HG03460 (cell line): ENCODE measurements around the gene TANC1.
"Not testable (repeated sequence)": the region's sequence is repeated elsewhere in the genome, so short reads cannot be mapped to it uniquely, and the experiment has no call there.

ENCODE experiments used
- ATAC-seq: cut with Tn5 transposase; IDR thresholded peaks from one replicate; pipeline ENCODE4 v1.9.1; 2021; ENCODE audit not compliant: unreplicated experiment

The TANC1 gene

DNA sequence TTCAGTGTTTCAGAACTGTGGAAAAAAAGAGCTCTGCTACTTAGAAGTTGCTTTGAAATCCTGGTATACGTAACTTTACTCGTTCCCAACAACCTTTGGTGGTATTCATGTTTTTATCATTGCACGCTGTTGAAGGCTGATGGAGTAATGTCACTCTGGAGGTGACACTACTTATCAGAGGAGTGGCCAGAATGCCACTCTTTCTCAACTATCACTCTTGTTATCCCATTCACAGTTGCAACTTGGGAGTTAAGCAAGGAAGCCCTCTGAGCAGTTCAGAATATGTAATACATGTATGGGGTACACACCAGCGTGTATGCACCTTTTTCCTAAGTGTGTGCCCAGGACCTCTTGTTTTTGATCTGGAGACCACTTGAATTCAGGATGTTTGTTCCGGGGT lies 53.6 kb downstream of the TANC1 start:
- no peak for ATAC-seq

DNA sequence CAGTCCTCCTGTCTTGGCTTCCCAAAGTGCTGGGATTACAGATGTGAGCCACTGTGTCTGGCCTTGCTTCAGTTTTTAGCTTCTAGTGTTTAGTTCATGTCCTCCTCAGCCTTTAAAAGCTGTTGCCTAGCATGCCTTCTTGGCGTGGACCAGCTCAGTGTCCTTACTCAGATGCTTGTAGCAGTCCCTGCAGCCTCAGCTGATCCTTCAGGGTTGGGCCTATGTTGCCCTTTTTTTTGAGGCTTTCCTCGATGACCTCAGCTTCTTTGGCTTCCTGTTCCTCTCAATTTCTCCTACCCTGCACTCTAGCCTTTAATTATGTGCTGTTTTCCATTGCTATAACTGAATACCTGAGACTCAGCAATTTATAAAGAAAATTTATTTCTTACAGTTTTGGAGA lies 57.7 kb downstream of the TANC1 start:
- no peak for ATAC-seq

DNA sequence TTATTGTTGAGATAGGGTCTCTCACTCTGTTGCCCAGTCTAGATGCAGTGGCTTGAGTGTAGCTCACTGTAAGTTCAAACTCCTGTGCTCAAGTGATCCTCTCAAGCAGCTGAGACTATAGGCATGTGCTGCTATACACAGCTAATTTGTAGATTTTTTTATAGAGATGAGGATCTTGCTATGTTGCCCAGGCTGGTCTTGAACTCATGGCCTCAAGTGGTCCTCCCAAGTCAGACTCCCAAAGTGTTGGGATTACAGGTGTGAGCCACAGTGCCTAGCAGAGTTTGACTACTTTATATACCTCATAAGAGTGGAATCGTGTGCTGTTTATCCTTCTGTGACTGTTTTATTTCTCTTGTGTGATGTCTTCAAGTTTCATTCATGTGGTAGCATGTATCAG lies 60.3 kb downstream of the TANC1 start:
- no peak for ATAC-seq

DNA sequence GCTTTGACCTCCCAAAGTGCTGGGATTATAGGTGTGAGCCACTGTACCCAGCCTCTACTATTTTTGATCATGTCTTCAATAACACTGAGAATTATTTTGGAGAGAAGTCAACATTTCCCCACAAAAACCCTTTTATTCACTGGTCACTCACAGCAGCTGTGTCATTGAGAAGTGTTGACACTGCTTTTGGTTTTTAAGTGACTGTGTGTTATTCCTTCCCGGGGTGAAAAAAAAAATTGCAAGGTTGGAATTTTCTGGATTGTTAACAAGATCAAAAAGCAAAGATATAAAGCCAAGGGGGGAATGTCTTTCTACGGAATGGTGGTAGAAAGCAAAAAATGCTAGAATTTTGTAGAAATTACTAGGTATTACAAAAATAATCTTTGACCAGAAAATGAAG lies 61.5 kb downstream of the TANC1 start:
- no peak for ATAC-seq

DNA sequence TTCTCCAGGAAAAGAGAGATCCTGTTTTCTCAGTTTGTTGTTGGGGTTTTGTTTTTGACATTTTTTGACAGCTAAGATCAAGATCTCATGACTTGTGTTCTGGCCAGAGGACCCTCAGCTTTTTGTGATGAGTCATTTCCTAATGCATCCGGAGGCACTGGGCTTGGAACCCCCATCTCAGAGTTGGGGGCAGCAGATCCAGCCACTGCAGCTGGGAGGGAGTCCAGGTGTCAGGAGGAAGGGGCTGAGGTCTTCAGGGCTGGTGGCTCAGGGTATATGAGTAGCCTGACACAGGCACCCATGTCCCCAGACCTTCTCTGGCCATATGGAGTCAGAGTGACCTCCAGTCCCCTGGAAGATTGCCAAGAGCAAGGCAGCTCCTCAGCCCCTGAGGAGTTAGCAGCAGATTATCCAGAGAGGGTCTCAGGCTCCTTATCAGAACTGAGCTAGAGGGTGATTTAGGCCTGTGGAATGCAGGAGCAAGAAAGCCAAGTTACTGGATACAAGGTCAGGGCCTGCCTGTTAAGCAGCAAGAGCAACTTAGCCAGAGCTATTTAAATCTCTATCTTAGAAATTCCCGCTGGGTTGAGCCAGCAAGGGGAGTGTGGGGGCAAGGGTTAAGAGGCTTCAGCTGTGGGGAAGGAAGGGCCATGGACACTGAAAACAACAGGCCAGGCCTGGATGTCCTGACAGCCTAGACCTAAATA lies 62.4 kb downstream of the TANC1 start:
- no peak for ATAC-seq

DNA sequence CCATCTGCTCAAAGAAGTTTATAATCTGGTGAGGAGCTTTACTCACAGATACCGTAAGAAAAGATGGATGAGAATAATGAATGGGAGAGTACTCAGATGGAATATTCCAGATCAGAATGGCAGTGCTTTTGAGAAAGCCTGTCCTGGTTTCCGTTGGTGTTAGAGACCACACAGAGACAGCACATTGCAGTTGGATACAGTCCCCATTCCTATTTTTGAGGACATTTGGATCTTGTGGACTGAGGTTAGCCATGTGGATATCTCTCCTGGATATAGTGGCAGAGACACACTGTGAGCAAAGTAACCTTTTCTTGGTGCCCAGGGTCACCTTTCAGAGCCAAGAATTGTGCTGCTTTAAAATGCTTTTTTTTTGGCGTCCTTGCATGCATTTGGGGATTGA lies 63.7 kb downstream of the TANC1 start:
- ATAC-seq, result no peak

DNA sequence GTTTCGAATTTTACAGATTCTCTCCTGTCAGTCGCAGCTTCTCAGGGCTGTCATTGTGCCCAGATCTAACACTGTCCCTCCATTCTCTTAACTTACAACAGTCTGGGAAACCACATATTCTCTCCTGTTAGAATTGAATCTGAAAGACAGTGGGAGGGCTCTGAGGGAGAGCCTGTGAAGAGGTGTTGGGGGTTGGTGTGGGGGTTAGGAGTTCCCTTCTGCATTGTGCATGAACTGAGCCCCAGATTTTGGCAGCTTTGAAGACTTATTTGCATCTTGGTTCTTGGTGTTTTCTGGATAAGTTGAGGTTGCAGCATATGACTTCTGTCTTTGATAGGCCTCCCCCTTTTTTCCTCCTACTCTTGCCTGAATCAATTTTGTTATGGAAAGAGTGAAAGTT lies 64.1 kb downstream of the TANC1 start:
- ATAC-seq, result no peak

DNA sequence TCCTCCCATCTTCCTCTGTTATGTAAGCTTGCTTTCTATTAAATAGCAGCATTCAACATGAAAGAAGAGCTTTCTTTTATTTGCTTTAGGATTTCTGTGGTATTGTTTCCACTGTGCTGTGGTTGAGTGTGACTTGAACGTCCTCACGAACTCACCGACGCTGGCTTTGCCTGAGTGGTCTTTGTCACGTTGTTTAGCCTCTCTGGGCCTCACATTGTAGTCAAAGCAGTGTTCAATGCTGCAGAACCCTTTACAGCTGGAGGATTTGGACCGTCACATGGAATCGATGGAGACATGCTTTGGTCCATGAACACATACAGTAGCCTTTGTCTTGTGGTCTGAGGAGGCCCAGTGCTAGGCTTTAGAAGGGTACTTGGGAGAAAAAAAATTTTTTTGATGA lies 66.3 kb downstream of the TANC1 start:
- no peak for ATAC-seq

DNA sequence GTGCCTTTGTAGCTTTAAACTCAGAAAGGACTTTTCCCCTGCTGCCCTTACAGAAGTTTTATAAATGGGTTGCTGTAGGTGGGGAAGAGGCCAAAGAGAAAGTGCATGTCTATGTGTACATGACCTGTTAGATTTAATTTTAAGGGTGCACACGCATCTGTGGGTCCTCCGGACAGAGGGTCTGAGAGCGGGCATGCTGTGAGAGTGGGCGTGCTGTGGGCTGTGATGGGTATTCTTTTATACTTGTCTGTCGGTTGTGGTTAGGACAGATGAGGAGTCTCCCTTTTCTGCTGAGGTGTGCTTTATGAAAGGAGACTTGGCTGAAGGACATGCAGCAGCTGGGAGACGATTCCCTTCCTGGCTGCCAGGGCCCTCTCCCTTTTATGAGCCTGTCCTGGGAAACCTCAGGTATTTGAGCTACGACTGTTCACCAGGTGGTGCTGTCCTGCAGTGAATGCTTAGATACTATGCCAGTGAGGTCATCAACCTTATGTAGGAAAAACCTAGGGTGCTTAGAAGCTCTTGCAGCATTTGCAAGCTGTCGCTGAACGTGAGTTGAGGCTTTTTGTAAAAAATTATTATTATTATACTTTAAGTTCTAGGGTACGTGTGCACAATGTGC lies 67.5 kb downstream of the TANC1 start:
- ATAC-seq, result no peak

DNA sequence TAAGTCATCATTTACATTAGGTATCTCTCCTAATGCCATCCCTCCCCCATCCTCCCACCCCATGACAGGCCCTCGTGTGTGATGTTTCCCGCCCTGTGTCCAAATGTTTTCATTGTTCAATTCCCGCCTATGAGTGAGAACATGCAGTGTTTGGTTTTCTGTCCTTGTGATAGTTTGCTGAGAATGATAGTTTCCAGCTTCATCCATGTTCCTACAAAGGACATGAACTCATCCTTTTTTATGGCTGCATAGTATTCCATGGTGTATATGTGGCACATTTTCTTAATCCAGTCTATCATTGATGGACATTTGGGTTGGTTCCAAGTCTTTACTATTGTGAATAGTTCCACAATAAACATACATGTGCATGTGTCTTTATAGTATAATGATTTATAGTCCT lies 68.0 kb downstream of the TANC1 start:
- not testable (repeated sequence) for ATAC-seq

DNA sequence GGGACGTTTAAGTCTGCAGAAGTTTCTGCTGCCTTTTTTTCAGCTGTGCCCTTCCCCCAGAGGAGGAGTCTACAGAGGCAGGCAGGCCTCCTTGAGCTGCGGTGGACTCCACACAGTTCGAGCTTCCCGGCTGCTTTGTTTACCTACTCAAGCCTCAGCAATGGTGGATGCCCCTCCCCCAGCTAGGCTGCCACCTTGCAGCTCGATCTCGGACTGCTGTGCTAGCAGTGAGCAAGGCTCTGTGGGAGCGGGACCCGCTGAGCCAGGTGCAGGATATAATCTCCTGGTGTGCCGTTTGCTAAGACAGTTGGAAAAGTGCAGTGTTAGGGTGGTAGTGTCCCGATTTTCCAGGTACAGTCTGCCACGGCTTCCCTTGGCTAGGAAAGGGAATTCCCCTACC lies 72.9 kb downstream of the TANC1 start:
- ATAC-seq, result not testable (repeated sequence)

DNA sequence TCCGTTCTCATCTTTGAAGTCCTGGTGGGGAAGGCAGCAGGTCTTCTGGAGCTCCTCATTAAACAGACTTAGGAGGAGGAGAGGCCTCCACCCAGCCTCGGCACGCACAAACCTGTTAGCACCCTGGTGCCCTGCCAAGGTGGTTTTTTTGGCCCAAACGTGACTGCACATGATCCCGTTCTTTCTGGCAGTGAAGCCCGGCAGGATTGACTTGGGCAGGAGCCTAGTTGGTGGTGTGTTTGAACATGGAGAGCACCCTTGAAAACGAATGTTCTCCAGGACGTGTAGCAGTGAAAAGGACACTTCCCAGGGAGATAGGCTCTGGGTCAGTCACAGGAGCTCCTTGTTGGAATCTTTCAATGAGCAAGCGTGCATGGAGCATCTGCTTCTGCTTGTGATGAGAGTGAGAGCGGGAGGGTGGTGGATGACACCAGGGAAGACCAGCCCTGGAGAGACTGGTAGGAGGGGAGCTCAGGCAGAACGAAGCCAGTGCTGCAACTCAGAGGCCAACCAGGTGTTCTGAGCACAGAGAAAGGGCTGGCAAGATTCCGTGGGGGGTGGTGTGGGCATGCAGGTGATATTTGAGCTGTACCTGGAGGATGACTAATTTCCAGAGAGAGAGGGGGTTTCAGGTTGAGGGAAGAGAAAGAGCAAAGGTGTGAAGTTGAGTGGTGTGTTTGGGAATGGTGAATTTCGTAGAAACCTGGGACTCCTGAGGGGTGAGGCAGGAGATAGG lies 73.8 kb downstream of the TANC1 start:
- no peak for ATAC-seq

DNA sequence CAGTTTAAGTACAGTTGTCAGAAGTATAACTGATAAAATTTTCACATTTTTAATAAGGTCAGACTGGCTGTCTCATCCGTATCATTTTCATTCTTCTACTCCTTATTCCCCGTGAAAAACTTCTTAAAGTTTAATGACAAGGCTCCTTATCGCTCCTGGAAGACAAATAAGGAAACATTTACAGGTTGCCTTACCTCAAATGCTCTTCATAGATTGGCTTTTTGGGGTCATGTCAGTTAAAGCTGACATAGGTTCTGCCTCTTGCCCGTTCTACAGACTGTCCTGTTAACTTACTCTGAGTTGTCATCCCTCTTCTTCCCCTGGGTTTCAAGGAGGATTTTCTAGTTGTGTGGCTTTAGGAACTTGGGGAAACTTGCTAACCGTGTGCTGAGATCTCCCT lies 75.3 kb downstream of the TANC1 start:
- no peak for ATAC-seq

DNA sequence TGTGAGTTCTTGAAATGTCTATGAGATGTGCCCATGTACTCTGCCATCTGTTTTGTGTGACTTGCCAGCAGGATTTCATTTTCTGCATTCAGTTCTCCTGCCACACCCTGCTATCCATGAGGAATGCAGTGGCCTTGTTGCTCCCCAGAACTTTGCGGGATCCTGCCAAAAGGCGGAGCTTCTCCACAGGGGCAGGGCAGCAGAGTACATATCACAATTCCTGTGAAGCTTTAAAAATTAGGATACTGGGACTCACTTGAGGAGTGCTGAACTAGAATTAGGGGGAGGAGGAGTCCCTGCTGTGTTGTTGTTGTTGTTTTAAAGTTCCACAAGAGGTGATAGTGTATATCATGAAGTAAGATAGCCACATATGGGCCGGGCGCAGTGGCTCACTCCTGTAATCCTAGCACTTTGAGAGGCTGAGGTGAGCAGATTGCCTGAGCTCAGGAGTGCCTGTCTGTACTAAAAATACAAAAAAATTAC lies 76.4 kb downstream of the TANC1 start:
- no peak for ATAC-seq

DNA sequence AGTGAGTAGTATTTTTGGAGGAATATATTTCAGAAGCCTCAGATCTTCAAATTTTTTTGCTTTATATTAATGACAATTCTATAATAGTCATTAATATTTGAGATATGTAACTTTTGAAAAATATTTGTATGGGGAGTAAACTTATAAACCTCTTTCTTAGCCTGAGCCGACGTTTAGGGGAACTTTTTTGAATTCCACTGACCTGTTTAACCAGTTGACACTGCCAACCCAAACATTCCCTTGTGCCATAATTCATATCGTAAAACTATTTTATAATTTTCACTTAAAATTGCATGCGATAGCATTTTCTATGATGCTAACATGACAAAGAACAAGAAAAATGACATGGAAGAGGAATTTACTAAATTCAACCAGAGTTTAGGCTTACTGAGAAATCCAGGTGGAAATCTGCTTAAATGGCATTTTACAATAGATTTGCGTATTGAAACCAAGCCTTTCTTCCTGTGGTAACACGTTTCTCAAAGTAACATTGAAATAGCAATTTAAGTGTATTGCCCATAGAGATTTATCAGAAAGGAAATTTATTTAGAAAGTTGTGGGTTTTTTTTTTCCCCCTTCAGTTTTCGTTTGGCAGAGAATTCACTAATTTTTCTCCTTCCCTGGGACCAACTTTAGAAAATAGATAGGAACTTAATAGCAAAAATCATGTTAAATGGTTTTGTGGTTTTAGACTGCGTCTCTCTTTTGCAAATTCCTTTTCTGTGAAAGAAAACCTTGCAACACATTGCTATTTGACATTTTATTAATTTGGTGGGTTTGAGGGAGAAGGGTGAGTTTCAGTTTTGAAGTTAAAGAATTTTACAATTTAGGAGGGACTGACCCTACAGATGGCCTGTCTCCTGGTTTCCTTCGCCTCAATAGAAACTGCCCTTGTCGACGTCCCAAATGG lies 77.4 kb downstream of the TANC1 start:
- ATAC-seq, result no peak

DNA sequence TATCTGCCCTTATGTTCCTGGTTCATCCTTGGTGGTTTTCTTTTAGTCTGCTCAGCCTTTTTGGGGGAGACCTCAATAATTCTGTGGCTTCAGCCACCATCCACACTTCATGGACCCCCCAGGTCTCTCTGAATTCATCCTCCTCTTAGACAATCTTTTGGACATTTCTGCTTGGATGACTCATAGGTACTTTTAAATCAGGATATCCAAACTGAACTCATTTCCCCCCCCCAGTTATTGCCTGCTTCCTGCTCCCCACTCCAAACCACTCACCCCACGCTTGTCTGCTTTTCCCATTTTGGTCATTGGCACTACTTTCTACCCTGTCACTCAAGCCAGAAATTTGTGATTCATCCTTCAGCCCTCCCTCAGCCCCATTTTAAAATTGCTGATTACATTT lies 78.5 kb downstream of the TANC1 start:
- no peak for ATAC-seq

DNA sequence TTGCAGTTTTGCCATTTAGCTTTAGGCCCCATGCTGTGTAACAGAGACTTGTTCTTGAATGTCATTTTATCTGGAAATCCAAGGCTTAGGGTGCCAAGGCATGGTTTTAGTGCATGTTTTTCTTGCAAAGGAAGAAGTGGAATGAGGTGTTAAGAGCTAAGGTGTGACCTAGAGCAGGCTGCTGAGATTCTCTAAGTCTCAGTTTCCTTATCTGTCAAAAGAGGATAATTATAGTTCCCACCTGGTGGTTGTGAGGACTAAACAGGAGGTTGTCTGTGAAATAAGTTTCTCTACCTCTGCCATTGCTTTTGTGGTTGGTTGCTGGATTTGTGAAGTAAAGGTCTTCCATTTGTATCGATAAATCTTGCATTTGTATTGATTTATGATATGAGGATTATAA lies 82.0 kb downstream of the TANC1 start:
- ATAC-seq, result no peak

DNA sequence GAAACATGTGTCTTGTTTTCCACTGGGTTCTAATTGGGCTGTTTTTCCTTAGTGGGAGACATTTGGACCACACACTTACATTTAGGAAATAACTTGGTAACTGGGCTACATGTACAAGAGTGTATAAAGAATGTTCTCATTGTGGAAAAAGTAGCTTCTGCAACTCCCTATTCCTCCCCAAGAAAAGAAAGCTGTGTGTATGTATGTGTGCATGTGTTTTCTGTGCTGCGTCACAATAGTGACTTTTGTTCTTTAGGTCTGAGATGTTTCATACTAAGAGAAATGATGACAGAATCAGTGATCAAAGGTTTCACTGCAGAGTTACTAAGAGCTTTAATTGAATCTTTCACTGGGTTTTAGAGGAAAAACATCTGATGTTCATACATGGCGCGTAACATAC lies 82.7 kb downstream of the TANC1 start:
- no peak for ATAC-seq

DNA sequence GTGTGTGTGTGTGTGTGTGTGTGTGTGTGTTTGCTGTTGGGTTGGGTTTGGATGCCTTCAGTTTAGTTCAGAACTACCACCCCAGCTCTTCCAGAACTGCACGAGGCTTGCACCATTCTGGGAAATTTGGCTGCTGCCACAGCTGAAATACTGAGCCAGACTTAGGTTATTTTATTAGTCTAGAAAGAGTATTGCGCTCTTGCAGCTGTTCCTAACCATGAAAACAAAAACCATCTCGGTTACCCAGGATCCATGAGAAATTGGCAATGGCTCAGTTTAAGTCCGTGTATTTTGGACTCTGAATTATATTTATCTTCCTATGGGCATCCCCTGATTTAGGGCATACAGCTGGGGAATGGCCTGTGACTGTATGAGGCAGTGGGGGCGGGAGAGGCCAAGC lies 83.2 kb downstream of the TANC1 start:
- ATAC-seq, result no peak

DNA sequence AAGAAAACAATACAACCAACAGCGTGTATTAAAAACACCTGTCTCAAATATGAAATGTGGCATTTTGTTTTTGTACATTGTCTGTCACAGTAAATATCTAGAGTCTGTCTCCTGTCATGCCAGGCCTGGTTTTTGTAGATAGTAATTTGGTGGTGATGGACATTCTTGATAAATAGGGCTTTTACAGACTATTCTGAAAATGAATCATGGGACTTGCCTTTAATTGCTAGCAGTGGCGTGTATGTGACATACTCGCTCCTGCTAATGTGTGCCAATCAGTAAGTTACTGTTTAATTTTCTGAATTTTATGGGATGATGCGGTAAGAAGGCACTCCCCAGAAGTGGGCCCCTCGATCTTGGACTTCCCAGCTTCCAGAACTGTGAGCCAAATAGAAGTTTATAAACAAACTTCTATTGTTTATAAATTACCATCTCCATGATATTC lies 83.7 kb downstream of the TANC1 start:
- no peak for ATAC-seq
